ENCODE measurements around the gene PCDHGA10.
A peak's percentile ranks its signal among the peaks of the same experiment; 100 is the strongest.
"Not testable (repeated sequence)": the region's sequence is repeated elsewhere in the genome, so short reads cannot be mapped to it uniquely, and the experiment has no call there.

PCDHGA10 gene

DNA sequence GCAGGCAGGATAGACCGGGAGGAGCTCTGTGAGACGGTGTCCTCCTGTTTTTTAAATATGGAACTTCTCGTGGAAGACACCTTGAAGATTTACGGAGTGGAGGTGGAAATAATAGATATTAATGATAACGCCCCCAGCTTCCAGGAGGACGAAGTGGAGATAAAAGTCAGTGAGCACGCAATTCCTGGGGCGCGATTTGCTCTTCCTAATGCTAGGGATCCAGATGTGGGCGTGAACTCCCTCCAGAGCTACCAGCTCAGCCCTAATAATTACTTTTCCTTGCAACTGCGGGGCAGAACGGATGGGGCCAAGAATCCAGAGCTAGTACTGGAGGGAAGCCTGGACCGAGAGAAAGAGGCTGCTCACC lies 8.7 kb downstream of the PCDHGA10 start:
- no peak for DNase-seq

GRCh38 chr5:141422742-141423291 lies 10.0 kb downstream of the PCDHGA10 start:
- no peak for DNase-seq

GRCh38 chr5:141427783-141428426 lies 15.1 kb downstream of the PCDHGA10 start:
- DNase-seq: no peak

DNA sequence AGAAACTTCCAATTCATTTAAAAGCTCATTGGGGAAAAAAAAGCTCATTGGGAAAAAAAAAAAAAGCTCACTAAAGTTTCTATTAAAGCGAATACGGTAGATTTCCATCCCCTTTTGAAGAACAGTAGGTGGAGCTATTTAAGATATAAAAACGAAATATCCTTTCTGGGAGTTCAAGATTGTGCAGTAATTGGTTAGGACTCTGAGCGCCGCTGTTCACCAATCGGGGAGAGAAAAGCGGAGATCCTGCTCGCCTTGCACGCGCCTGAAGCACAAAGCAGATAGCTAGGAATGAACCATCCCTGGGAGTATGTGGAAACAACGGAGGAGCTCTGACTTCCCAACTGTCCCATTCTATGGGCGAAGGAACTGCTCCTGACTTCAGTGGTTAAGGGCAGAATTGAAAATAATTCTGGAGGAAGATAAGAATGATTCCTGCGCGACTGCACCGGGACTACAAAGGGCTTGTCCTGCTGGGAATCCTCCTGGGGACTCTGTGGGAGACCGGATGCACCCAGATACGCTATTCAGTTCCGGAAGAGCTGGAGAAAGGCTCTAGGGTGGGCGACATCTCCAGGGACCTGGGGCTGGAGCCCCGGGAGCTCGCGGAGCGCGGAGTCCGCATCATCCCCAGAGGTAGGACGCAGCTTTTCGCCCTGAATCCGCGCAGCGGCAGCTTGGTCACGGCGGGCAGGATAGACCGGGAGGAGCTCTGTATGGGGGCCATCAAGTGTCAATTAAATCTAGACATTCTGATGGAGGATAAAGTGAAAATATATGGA lies 17.7 kb downstream of the PCDHGA10 start, which contains the start of gene PCDHGA12:
TSS of gene PCDHGA12 (plus strand) at position 176 of the 782 bp plus-strand sequence. CDS start at position 429, 253 bp downstream.
- peak; percentile 91 for DNase-seq

- DNase-seq: peak; percentile 32
These were observed 18.5 kb downstream of the PCDHGA10 start for GRCh38 chr5:141431286-141431685.

DNA sequence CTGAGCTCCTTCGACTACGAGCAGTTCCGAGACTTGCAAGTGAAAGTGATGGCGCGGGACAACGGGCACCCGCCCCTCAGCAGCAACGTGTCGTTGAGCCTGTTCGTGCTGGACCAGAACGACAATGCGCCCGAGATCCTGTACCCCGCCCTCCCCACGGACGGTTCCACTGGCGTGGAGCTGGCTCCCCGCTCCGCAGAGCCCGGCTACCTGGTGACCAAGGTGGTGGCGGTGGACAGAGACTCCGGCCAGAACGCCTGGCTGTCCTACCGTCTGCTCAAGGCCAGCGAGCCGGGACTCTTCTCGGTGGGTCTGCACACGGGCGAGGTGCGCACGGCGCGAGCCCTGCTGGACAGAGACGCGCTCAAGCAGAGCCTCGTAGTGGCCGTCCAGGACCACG lies 19.5 kb downstream of the PCDHGA10 start:
- not testable (repeated sequence) for DNase-seq

DNA sequence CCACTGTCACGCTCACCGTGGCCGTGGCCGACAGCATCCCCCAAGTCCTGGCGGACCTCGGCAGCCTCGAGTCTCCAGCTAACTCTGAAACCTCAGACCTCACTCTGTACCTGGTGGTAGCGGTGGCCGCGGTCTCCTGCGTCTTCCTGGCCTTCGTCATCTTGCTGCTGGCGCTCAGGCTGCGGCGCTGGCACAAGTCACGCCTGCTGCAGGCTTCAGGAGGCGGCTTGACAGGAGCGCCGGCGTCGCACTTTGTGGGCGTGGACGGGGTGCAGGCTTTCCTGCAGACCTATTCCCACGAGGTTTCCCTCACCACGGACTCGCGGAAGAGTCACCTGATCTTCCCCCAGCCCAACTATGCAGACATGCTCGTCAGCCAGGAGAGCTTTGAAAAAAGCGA lies 19.9 kb downstream of the PCDHGA10 start:
- not testable (repeated sequence) for DNase-seq

GRCh38 chr5:141434006-141434405 lies 21.2 kb downstream of the PCDHGA10 start:
- peak; percentile 27 for DNase-seq

DNA sequence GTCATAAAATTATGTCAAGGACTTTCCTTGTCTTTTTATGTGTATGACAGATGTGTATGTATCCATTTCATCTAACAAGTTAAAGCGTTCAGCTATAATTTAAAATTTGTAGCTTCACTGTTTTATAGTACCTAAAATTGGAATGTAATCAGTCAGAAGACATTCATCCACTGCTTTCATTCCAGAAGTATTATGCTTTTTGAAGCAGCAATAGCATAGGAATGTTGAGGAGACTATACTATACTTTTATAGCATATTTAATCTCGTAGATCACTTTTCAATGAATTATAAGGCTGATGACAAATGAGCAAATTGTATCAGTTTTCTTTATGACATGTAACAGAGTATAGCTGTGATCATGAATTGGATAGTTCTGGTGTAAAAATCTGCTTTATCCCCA lies 24.4 kb downstream of the PCDHGA10 start:
- DNase-seq: peak; percentile 56

GRCh38 chr5:141439411-141440141 lies 26.8 kb downstream of the PCDHGA10 start:
- peak; percentile 69 for DNase-seq

DNA sequence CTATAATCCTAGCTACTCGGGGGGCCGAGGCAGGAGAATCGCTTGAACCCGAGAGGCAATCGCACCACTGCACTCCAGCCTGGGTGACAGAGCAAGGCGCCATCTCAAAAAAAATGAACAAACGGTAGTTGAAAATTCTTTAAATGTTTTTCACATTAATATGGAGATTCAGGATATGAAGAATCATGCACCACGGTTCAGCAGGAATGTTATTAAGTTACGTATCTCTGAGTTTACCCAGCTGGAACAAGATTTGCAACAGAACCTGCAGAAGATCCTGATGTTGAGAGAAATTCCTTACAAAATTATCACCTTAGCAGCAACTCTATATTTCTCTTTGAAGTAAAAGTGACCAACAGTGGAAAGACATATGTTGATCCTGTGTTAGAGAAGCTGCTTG lies 27.6 kb downstream of the PCDHGA10 start:
- no peak for DNase-seq

- no peak for DNase-seq
These were observed 28.9 kb downstream of the PCDHGA10 start for GRCh38 chr5:141441571-141442170.

GRCh38 chr5:141465351-141465750 lies 52.6 kb downstream of the PCDHGA10 start:
- peak; percentile 53 for DNase-seq
